ENCODE measurements around the gene FOXJ3.

- TF ChIP-seq, protein P1, sequence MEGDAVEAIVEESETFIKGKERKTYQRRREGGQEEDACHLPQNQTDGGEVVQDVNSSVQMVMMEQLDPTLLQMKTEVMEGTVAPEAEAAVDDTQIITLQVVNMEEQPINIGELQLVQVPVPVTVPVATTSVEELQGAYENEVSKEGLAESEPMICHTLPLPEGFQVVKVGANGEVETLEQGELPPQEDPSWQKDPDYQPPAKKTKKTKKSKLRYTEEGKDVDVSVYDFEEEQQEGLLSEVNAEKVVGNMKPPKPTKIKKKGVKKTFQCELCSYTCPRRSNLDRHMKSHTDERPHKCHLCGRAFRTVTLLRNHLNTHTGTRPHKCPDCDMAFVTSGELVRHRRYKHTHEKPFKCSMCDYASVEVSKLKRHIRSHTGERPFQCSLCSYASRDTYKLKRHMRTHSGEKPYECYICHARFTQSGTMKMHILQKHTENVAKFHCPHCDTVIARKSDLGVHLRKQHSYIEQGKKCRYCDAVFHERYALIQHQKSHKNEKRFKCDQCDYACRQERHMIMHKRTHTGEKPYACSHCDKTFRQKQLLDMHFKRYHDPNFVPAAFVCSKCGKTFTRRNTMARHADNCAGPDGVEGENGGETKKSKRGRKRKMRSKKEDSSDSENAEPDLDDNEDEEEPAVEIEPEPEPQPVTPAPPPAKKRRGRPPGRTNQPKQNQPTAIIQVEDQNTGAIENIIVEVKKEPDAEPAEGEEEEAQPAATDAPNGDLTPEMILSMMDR (CRISPR knock-in tag; IDR thresholded peaks at IDR 0.05), result no peak
- TF ChIP-seq USF2 (IDR thresholded peaks at IDR 0.05; ENCODE audit: low read depth, low read length) (no peak), USF2 (CRISPR knock-in tag; IDR thresholded peaks at IDR 0.05; ENCODE audit: borderline replicate concordance) (no peak), BHLHE40 (IDR thresholded peaks at IDR 0.05; ENCODE audit: low read length) (no peak), TP53 (CRISPR knock-in tag; conservative IDR thresholded peaks at IDR 0.05) (no peak)
Measured at GRCh38 chr1:42295816-42296215, 39.2 kb downstream of the FOXJ3 start.
